Lower leg skin (tissue), 3 donors: ENCODE measurements around the gene MKLN1.

ENCODE experiments used
- CTCF ChIP-seq, 3 donors: fragments of 450-650 bp; IDR thresholded peaks; one replicate each; pipeline ENCODE4 v1.5.1; 2016; ENCODE audit warnings: antibody characterized with exemption in 3 of 3, mild to moderate bottlenecking in 3 of 3, moderate library complexity in 2 of 3
- POLR2A ChIP-seq, 2 donors: fragments of 450-650 bp; IDR thresholded peaks; one replicate each; pipeline ENCODE4 v1.6.1; 2016 to 2017; ENCODE audit warnings: antibody characterized with exemption in 2 of 2, mild to moderate bottlenecking in 1 of 2, moderate library complexity in 1 of 2

- TF ChIP-seq CTCF (IDR thresholded peaks at IDR 0.05) (no peak), POLR2A (IDR thresholded peaks at IDR 0.05) (no peak)
Observed at GRCh38 chr7:131436384-131436783, 108.7 kb downstream of the MKLN1 start.
